ENCODE data around the gene SH3RF3. TPM values are rescaled to one million over a fixed set of nuclear protein-coding genes. Genes with fewer than 3 reads are reported as not detected.

SH3RF3 gene
- total RNA-seq, 2 donors from 2014 or later, result 37.4 to 61.7 TPM

- Histone ChIP-seq H3K27me3 (replicated peaks; ENCODE audit: insufficient read depth) (no peaks in the 10 kb centered on the region), H3K9me3 (no peaks in the 10 kb centered on the region), H3K27ac (no peak overlapping the region), H3K4me1 (ENCODE audit: control insufficient read depth in 1 of 2, low read depth in 2 of 2) (no peaks in the 10 kb centered on the region), H3K36me3 (no peaks in the 10 kb centered on the region), H3K4me3 (no peak overlapping the region)
- DNase-seq (ENCODE audit: low spot score), result no peak
- no peak for ATAC-seq (ENCODE audit: insufficient number of reproducible peaks, low FRiP score, low read depth)
- no peak for TF ChIP-seq CTCF (IDR thresholded peaks at IDR 0.05)
Observed at GRCh38 chr2:109428841-109429566, 300.0 kb downstream of the SH3RF3 start.

- no peak for TF ChIP-seq CTCF (IDR thresholded peaks at IDR 0.05)
- Histone ChIP-seq H3K9me3 (no peaks in the 10 kb centered on the region), H3K36me3 (no peaks in the 10 kb centered on the region), H3K4me3 (no peak overlapping the region), H3K4me1 (ENCODE audit: control insufficient read depth in 1 of 2, low read depth in 2 of 2) (peaks cover 0 to 1% of the 10 kb centered on the region in 2 donors), H3K27ac (no peak overlapping the region), H3K27me3 (replicated peaks; ENCODE audit: insufficient read depth) (no peaks in the 10 kb centered on the region)
- no peak for ATAC-seq (ENCODE audit: insufficient number of reproducible peaks, low FRiP score, low read depth)
- DNase-seq (ENCODE audit: low spot score), result no peak
Observed at GRCh38 chr2:109429567-109430328, 300.7 kb downstream of the SH3RF3 start.

GRCh38 chr2:109430329-109430636 is 301.3 kb downstream of the SH3RF3 start:
- Histone ChIP-seq H3K36me3 (no peaks in the 10 kb centered on the region), H3K27me3 (replicated peaks; ENCODE audit: insufficient read depth) (no peaks in the 10 kb centered on the region), H3K4me3 (no peak overlapping the region), H3K4me1 (ENCODE audit: control insufficient read depth in 1 of 2, low read depth in 2 of 2) (peaks cover 0 to 7% of the 10 kb centered on the region in 2 donors), H3K27ac (no peak overlapping the region), H3K9me3 (no peaks in the 10 kb centered on the region)
- no peak for DNase-seq (ENCODE audit: low spot score)
- TF ChIP-seq CTCF (IDR thresholded peaks at IDR 0.05), result no peak
- ATAC-seq (ENCODE audit: insufficient number of reproducible peaks, low FRiP score, low read depth), result no peak

GRCh38 chr2:109432421-109432820 is 303.4 kb downstream of the SH3RF3 start:
- Histone ChIP-seq H3K27me3 (replicated peaks; ENCODE audit: insufficient read depth) (no peaks in the 10 kb centered on the region), H3K4me3 (no peak overlapping the region), H3K9me3 (no peaks in the 10 kb centered on the region), H3K36me3 (no peaks in the 10 kb centered on the region), H3K4me1 (ENCODE audit: control insufficient read depth in 1 of 2, low read depth in 2 of 2) (peaks cover 13 to 28% of the 10 kb centered on the region in 2 donors), H3K27ac (no peak overlapping the region)
- no peak for TF ChIP-seq CTCF (IDR thresholded peaks at IDR 0.05)
- no peak for DNase-seq (ENCODE audit: low spot score)
- no peak for ATAC-seq (ENCODE audit: insufficient number of reproducible peaks, low FRiP score, low read depth)

GRCh38 chr2:109433486-109433885 is 304.5 kb downstream of the SH3RF3 start:
- no peak for ATAC-seq (ENCODE audit: insufficient number of reproducible peaks, low FRiP score, low read depth)
- no peaks in the 10 kb centered on the region for H3K36me3 ChIP-seq
- DNase-seq (ENCODE audit: low spot score), result no peak

More at GRCh38 chr2:109433486-109433885, 304.5 kb downstream of the SH3RF3 start:
- H3K27ac ChIP-seq, result no peak overlapping the region
- no peaks in the 10 kb centered on the region for H3K27me3 ChIP-seq (replicated peaks; ENCODE audit: insufficient read depth)
- no peak overlapping the region for H3K4me3 ChIP-seq
- H3K4me1 ChIP-seq (ENCODE audit: control insufficient read depth in 1 of 2, low read depth in 2 of 2), result peaks cover 22 to 39% of the 10 kb centered on the region in 2 donors
- H3K9me3 ChIP-seq, result no peaks in the 10 kb centered on the region
- TF ChIP-seq CTCF (IDR thresholded peaks at IDR 0.05), result no peak

All from thoracic aorta (tissue), 2 donors.